Uterus (tissue), 4 donors: ENCODE data around the gene IGSF23. TPM values are rescaled to one million over a fixed set of nuclear protein-coding genes. Genes with fewer than 3 reads are reported as not detected.

Experiments
- DNase-seq, 2 donors: peaks; one replicate each; pipeline ENCODE4 v3.0.0-alpha.2; 2019 to 2020
- H3K27ac ChIP-seq, 2 donors: fragments of 200-600 bp; sonication (generic); 1 replicate in 1 of 2; 2 replicates in 1 of 2; pipeline ENCODE4 v1.5.1; 2016 to 2018
- H3K27me3 ChIP-seq, 2 donors: fragments of 200-600 bp; sonication (generic); one replicate each; pipeline ENCODE4 v1.5.1; 2018 to 2019; ENCODE audit warnings: control low read depth in 1 of 2
- H3K36me3 ChIP-seq, 2 donors: fragments of 200-600 bp; sonication (generic); one replicate each; pipeline ENCODE4 v1.5.1; 2019; ENCODE audit warnings: control low read depth in 1 of 2
- H3K4me1 ChIP-seq, 2 donors: fragments of 200-600 bp; sonication (generic); one replicate each; pipeline ENCODE4 v1.5.1; 2018 to 2019; ENCODE audit warnings: control low read depth in 1 of 2
- H3K4me3 ChIP-seq, 2 donors: fragments of 200-600 bp; sonication (generic); 1 replicate in 1 of 2; 2 replicates in 1 of 2; pipeline ENCODE4 v1.5.1; 2018 to 2019; ENCODE audit warnings: mild to moderate bottlenecking in 1 of 2
- H3K9me3 ChIP-seq, 2 donors: fragments of 200-600 bp; sonication (generic); one replicate each; pipeline ENCODE4 v1.5.1; 2019; ENCODE audit warnings: control low read depth in 1 of 2
- POLR2A ChIP-seq, 2 donors: fragments of 450-650 bp; IDR thresholded peaks; one replicate each; pipeline ENCODE4 v1.6.1; 2016; ENCODE audit warnings: antibody characterized with exemption in 2 of 2, mild to moderate bottlenecking in 1 of 2, moderate library complexity in 1 of 2
- intact Hi-C: fragments of 100-400 bp; cut with DNase I; formaldehyde crosslinking; loops from one replicate; pipeline ENCODE4 v1.15.1; 2023; ENCODE audit warnings: low total_unique reads
- total RNA-seq, 4 donors: library from RNA; depleted of rRNA in 3 of 4; stranded (reverse); fragments of >200 nt in 3 of 4; gene quantifications; one replicate each; pipeline versions ENCODE4 v1.1.0 to v1.2.4, GENCODE V29; 2014 to 2023
- TF ChIP-seq, protein P1 (sequence below), 4 experiments: fragments of 200-600 bp in 2 of 4; fragments of 450-650 bp in 2 of 4; sonication (generic) in 2 of 4; IDR thresholded peaks; one replicate each; pipeline ENCODE4 v1.5.1; 2016 to 2019; ENCODE audit warnings: antibody characterized with exemption in 4 of 4, mild to moderate bottlenecking in 2 of 4, moderate library complexity in 1 of 4
- donor health status: DM: yes; HTN: yes; CAD: no.

Gene IGSF23
- total RNA-seq, 4 donors from 2014 or later, result not detected

- TF ChIP-seq, protein P1, sequence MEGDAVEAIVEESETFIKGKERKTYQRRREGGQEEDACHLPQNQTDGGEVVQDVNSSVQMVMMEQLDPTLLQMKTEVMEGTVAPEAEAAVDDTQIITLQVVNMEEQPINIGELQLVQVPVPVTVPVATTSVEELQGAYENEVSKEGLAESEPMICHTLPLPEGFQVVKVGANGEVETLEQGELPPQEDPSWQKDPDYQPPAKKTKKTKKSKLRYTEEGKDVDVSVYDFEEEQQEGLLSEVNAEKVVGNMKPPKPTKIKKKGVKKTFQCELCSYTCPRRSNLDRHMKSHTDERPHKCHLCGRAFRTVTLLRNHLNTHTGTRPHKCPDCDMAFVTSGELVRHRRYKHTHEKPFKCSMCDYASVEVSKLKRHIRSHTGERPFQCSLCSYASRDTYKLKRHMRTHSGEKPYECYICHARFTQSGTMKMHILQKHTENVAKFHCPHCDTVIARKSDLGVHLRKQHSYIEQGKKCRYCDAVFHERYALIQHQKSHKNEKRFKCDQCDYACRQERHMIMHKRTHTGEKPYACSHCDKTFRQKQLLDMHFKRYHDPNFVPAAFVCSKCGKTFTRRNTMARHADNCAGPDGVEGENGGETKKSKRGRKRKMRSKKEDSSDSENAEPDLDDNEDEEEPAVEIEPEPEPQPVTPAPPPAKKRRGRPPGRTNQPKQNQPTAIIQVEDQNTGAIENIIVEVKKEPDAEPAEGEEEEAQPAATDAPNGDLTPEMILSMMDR (IDR thresholded peaks at IDR 0.05), result no peak
- TF ChIP-seq POLR2A (IDR thresholded peaks at IDR 0.05), result no peak
- Histone ChIP-seq H3K9me3 (no peaks in the 10 kb centered on the region), H3K36me3 (no peaks in the 10 kb centered on the region), H3K4me1 (peaks cover 0 to 11% of the 10 kb centered on the region in 2 donors), H3K27me3 (no peaks in the 10 kb centered on the region), H3K27ac (no peak overlapping the region), H3K4me3 (no peak overlapping the region)
- no peak for DNase-seq
- intact Hi-C loops, result no loop called here
These were observed 32.2 kb downstream of the IGSF23 start for GRCh38 chr19:44645407-44646048.

DNA sequence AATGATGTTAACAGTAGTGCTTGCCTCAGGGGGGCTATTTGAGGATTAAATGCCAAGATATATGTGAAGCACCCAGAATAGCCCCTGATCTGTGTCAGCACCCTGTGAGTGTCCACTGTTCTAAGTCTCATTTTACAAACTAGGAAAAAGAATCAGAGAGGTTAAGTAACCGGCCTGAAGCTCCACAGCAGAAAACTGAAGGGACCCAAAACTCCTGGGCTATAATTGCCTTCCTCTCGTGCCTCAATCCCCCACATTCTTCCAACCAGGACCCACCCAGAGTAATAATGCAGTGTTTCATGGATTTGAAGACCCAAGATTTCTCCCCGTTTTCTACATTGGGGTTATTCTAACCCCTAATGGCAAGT is 32.7 kb downstream of the IGSF23 start:
- Histone ChIP-seq H3K27me3 (no peaks in the 10 kb centered on the region), H3K4me3 (no peak overlapping the region), H3K9me3 (no peaks in the 10 kb centered on the region), H3K27ac (no peak overlapping the region), H3K4me1 (peaks cover 0 to 11% of the 10 kb centered on the region in 2 donors), H3K36me3 (no peaks in the 10 kb centered on the region)
- no peak for DNase-seq
- TF ChIP-seq POLR2A (IDR thresholded peaks at IDR 0.05), result no peak
- TF ChIP-seq, protein P1 (IDR thresholded peaks at IDR 0.05), result no peak
- intact Hi-C loops, result no loop called here

DNA sequence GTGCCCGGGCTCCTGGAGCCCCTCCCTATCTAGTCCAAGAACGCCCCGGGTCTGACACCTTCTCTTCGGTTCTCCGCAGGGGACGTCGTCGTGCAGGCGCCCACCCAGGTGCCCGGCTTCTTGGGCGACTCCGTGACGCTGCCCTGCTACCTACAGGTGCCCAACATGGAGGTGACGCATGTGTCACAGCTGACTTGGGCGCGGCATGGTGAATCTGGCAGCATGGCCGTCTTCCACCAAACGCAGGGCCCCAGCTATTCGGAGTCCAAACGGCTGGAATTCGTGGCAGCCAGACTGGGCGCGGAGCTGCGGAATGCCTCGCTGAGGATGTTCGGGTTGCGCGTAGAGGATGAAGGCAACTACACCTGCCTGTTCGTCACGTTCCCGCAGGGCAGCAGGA is 33.8 kb downstream of the IGSF23 start:
- TF ChIP-seq, protein P1 (IDR thresholded peaks at IDR 0.05), result no peak
- no peak for TF ChIP-seq POLR2A (IDR thresholded peaks at IDR 0.05)
- H3K4me3 ChIP-seq, result no peak overlapping the region
- H3K4me1 ChIP-seq, result peaks cover 0 to 11% of the 10 kb centered on the region in 2 donors
- H3K36me3 ChIP-seq, result no peaks in the 10 kb centered on the region
- intact Hi-C loops, result no loop called here
- no peaks in the 10 kb centered on the region for H3K27me3 ChIP-seq
- H3K27ac ChIP-seq, result peak overlapping the region; percentile 14 to 16
- no peaks in the 10 kb centered on the region for H3K9me3 ChIP-seq
- no peak for DNase-seq

DNA sequence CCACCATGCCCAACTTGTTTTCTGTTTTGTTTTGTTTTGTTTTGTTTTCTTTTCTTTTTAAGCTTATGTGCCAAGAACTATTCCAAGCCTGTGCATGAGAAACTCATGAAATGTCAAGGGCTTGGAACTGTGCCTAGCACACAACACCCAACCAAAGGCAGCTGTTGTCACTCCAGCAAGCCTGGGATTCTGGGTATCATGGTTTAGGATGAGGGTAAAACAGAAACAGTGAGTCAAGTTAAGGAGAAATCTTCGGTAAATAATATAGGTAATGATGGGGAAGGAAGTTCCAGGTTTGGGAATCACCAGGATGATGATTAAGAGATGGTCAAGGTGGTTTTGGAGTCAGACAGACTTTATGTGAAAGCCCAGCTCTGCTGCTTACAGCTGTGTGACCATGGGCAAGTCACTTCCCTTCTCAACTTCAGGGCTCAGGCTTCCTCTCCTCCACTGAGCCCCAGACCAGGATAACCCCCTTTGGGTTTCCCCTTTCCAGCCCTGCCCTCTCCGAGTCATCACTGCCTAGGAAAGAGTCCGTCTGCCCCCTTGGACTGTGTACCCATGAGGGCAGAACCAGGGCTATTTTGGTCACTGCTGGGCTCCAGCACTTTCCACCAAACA is 35.4 kb downstream of the IGSF23 start:
- H3K9me3 ChIP-seq, result no peaks in the 10 kb centered on the region
- H3K4me1 ChIP-seq, result peaks cover 0 to 11% of the 10 kb centered on the region in 2 donors
- H3K36me3 ChIP-seq, result no peaks in the 10 kb centered on the region
- no peak for DNase-seq
- intact Hi-C loops, result no loop called here
- H3K27ac ChIP-seq, result no peak overlapping the region
- no peaks in the 10 kb centered on the region for H3K27me3 ChIP-seq
- H3K4me3 ChIP-seq, result no peak overlapping the region
- TF ChIP-seq POLR2A (IDR thresholded peaks at IDR 0.05), result no peak
- TF ChIP-seq, protein P1 (IDR thresholded peaks at IDR 0.05), result no peak

GRCh38 chr19:44649578-44650145 is 36.3 kb downstream of the IGSF23 start:
- H3K27ac ChIP-seq, result no peak overlapping the region
- no peak for TF ChIP-seq POLR2A (IDR thresholded peaks at IDR 0.05)
- TF ChIP-seq, protein P1 (IDR thresholded peaks at IDR 0.05), result no peak
- peaks cover 0 to 11% of the 10 kb centered on the region in 2 donors for H3K4me1 ChIP-seq
- H3K4me3 ChIP-seq, result no peak overlapping the region
- intact Hi-C loops, result no loop called here
- no peaks in the 10 kb centered on the region for H3K9me3 ChIP-seq
- H3K27me3 ChIP-seq, result no peaks in the 10 kb centered on the region
- DNase-seq, result no peak
- H3K36me3 ChIP-seq, result no peaks in the 10 kb centered on the region
